DOHH2 (cell line): ENCODE data around the gene AGAP2.

Experiments used
- H3F3A ChIP-seq: fragments of 200-600 bp; sonication (generic), shearing (Covaris generic); 2 replicates; pipeline ENCODE4 v1.6.0; 2016; ENCODE audit warnings: antibody characterized with exemption, mild to moderate bottlenecking; ENCODE audit not compliant: control insufficient read depth, insufficient read depth
- H3K27ac ChIP-seq: fragments of 200-600 bp; sonication (generic); 2 replicates; pipeline ENCODE4 v1.5.1; 2014; ENCODE audit warnings: low read depth, mild to moderate bottlenecking, low read length, moderate library complexity
- H3K27me3 ChIP-seq: fragments of 200-600 bp; sonication (generic); 2 replicates; pipeline ENCODE4 v1.6.1; 2014; ENCODE audit warnings: mild to moderate bottlenecking, low read length, mixed read lengths; ENCODE audit not compliant: control insufficient read depth
- H3K36me3 ChIP-seq: fragments of 200-600 bp; sonication (generic); 2 replicates; pipeline ENCODE4 v1.6.1; 2014; ENCODE audit warnings: mild to moderate bottlenecking, low read length, moderate library complexity, mixed read lengths; ENCODE audit not compliant: control insufficient read depth
- H3K4me1 ChIP-seq: fragments of 200-600 bp; sonication (generic); 2 replicates; pipeline ENCODE4 v1.6.1; 2014; ENCODE audit warnings: mild to moderate bottlenecking, low read length, mixed read lengths; ENCODE audit not compliant: control insufficient read depth
- H3K4me2 ChIP-seq: fragments of 200-600 bp; sonication (generic); 2 replicates; pipeline ENCODE4 v1.6.0; 2014; ENCODE audit warnings: mild to moderate bottlenecking, low read length, moderate library complexity
- H3K4me3 ChIP-seq: fragments of 200-600 bp; sonication (generic); 2 replicates; pipeline ENCODE4 v1.5.1; 2014; ENCODE audit warnings: mild to moderate bottlenecking, low read length, mixed read lengths
- H3K79me2 ChIP-seq: fragments of 200-600 bp; sonication (generic); 2 replicates; pipeline ENCODE4 v1.6.1; 2014; ENCODE audit warnings: mild to moderate bottlenecking, low read length, mixed read lengths; ENCODE audit not compliant: control insufficient read depth
- H3K9me2 ChIP-seq: fragments of 200-600 bp; sonication (generic); replicated peaks from 2 replicates; pipeline ENCODE4 v1.6.1; 2014; ENCODE audit warnings: mild to moderate bottlenecking, low read length, mixed read lengths; ENCODE audit not compliant: control insufficient read depth
- H3K9me3 ChIP-seq: fragments of 200-600 bp; sonication (generic); 2 replicates; pipeline ENCODE4 v1.6.1; 2014; ENCODE audit warnings: antibody characterized with exemption, low read length, mixed read lengths; ENCODE audit not compliant: control insufficient read depth, insufficient read depth
- H4K20me1 ChIP-seq: fragments of 200-600 bp; sonication (generic); 2 replicates; pipeline ENCODE4 v1.6.0; 2014; ENCODE audit warnings: low read depth, mild to moderate bottlenecking, antibody characterized with exemption, low read length, moderate library complexity; ENCODE audit not compliant: control insufficient read depth, insufficient read depth
- EZH2phosphoT487 ChIP-seq: fragments of 200-600 bp; sonication (generic); IDR thresholded peaks from 2 replicates; pipeline ENCODE4 v1.6.1; 2017; ENCODE audit warnings: borderline replicate concordance, mild to moderate bottlenecking, antibody characterized with exemption, low read length, moderate library complexity, mixed read lengths
- TF ChIP-seq, protein P1 (sequence below): fragments of 200-600 bp; sonication (generic); IDR thresholded peaks from one replicate; pipeline ENCODE4 v1.5.1; 2014; ENCODE audit warnings: antibody characterized with exemption, mild to moderate bottlenecking, low read depth, low read length; ENCODE audit not compliant: poor library complexity, severe bottlenecking

AGAP2 gene

GRCh38 chr12:57733928-57734327, 4.6 kb downstream of the AGAP2 start:
- Histone ChIP-seq H3F3A (no peaks in the 10 kb centered on the region), H3K4me1 (no peaks in the 10 kb centered on the region), H3K79me2 (peaks cover under 1% of the 10 kb centered on the region), H4K20me1 (no peaks in the 10 kb centered on the region), H3K4me3 (no peak overlapping the region), H3K9me2 (no peaks in the 10 kb centered on the region), H3K27ac (no peak overlapping the region), H3K9me3 (no peaks in the 10 kb centered on the region), H3K36me3 (peaks cover 40% of the 10 kb centered on the region), H3K27me3 (no peaks in the 10 kb centered on the region), H3K4me2 (no peak overlapping the region)
- TF ChIP-seq, protein P1, sequence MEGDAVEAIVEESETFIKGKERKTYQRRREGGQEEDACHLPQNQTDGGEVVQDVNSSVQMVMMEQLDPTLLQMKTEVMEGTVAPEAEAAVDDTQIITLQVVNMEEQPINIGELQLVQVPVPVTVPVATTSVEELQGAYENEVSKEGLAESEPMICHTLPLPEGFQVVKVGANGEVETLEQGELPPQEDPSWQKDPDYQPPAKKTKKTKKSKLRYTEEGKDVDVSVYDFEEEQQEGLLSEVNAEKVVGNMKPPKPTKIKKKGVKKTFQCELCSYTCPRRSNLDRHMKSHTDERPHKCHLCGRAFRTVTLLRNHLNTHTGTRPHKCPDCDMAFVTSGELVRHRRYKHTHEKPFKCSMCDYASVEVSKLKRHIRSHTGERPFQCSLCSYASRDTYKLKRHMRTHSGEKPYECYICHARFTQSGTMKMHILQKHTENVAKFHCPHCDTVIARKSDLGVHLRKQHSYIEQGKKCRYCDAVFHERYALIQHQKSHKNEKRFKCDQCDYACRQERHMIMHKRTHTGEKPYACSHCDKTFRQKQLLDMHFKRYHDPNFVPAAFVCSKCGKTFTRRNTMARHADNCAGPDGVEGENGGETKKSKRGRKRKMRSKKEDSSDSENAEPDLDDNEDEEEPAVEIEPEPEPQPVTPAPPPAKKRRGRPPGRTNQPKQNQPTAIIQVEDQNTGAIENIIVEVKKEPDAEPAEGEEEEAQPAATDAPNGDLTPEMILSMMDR = no peak
- no peak for TF ChIP-seq EZH2phosphoT487

GRCh38 chr12:57732726-57733593, 5.6 kb downstream of the AGAP2 start:
- peaks cover 40% of the 10 kb centered on the region for H3K36me3 ChIP-seq
- H3F3A ChIP-seq = no peaks in the 10 kb centered on the region
- no peaks in the 10 kb centered on the region for H4K20me1 ChIP-seq
- H3K4me1 ChIP-seq = no peaks in the 10 kb centered on the region
- H3K4me3 ChIP-seq = no peak overlapping the region
- H3K4me2 ChIP-seq = no peak overlapping the region
- H3K79me2 ChIP-seq = no peaks in the 10 kb centered on the region
- H3K27ac ChIP-seq = no peak overlapping the region
- H3K9me2 ChIP-seq = no peaks in the 10 kb centered on the region
- no peak for TF ChIP-seq EZH2phosphoT487
- TF ChIP-seq, protein P1 = no peak
- H3K9me3 ChIP-seq = no peaks in the 10 kb centered on the region
- no peaks in the 10 kb centered on the region for H3K27me3 ChIP-seq

DNA sequence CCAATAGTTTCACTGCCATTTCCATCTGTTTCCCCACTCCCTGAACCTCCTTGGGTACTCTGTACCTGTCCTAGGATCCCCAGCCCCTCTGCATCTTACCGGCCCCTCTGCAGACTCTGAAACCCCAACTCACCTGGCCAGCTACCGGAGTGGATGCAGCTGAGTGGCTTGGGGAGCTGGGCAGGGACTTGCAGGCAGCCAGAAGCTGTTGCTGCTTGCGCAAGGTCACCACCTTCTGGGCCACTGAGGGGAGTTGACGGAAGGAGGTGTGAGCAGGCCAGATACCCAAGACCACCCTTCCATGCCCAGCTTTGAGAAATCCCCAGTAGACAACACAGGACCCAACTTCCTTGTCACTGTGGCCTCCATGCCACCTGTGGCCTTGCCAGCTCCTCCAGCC, 6.3 kb downstream of the AGAP2 start:
- H3K27ac ChIP-seq = no peak overlapping the region
- H3K4me3 ChIP-seq = no peak overlapping the region
- H3K27me3 ChIP-seq = no peaks in the 10 kb centered on the region
- H3K79me2 ChIP-seq = no peaks in the 10 kb centered on the region
- H3K9me2 ChIP-seq = no peaks in the 10 kb centered on the region
- TF ChIP-seq, protein P1 = no peak
- TF ChIP-seq EZH2phosphoT487 = no peak
- no peaks in the 10 kb centered on the region for H4K20me1 ChIP-seq
- peaks cover 46% of the 10 kb centered on the region for H3K36me3 ChIP-seq
- no peaks in the 10 kb centered on the region for H3K9me3 ChIP-seq
- no peak overlapping the region for H3K4me2 ChIP-seq
- H3K4me1 ChIP-seq = no peaks in the 10 kb centered on the region
- no peaks in the 10 kb centered on the region for H3F3A ChIP-seq
